Thyroid gland (tissue), 4 donors: Measurements from ENCODE around the gene TBX6. TPM values are rescaled to one million over a fixed set of nuclear protein-coding genes. Genes with fewer than 3 reads are reported as not detected.
A peak's percentile ranks its signal among the peaks of the same experiment; 100 is the strongest.

ENCODE experiments used
- DNase-seq, 2 donors: peaks; one replicate each; pipeline ENCODE4 v3.0.0-alpha.2; 2019
- H3K27ac ChIP-seq, 3 donors: fragments of 200-600 bp; sonication (generic); 1 replicate in 2 of 3; 2 replicates in 1 of 3; pipeline ENCODE4 v1.5.1; 2016 to 2019; ENCODE audit warnings: mild to moderate bottlenecking in 1 of 3, moderate library complexity in 1 of 3
- H3K27me3 ChIP-seq: fragments of 200-600 bp; sonication (generic); one replicate; pipeline ENCODE4 v1.5.1; 2019
- H3K36me3 ChIP-seq, 2 donors: fragments of 200-600 bp; sonication (generic); one replicate each; pipeline ENCODE4 v1.5.1; 2016 to 2019
- H3K4me1 ChIP-seq, 2 donors: fragments of 200-600 bp; sonication (generic); one replicate each; pipeline ENCODE4 v1.5.1; 2017 to 2019
- H3K4me3 ChIP-seq, 3 donors: fragments of 200-600 bp; sonication (generic); replicated peaks in 1 of 3; 1 replicate in 2 of 3; 2 replicates in 1 of 3; pipeline ENCODE4 v1.5.1; 2016; ENCODE audit warnings: mild to moderate bottlenecking in 1 of 3
- H3K9me3 ChIP-seq: fragments of 200-600 bp; sonication (generic); one replicate; pipeline ENCODE4 v1.5.1; 2017
- POLR2A ChIP-seq, 2 donors: fragments of 450-650 bp; IDR thresholded peaks; one replicate each; pipeline ENCODE4 v1.6.1; 2017; ENCODE audit warnings: antibody characterized with exemption in 2 of 2, mild to moderate bottlenecking in 2 of 2, moderate library complexity in 1 of 2
- WGBS, 2 donors: methylation state at CpG; one replicate each; pipeline ENCODE4 v1.1.5; 2017; 5-methylcytosine and 5-hydroxymethylcytosine counted together
- intact Hi-C: fragments of 100-400 bp; cut with DNase I; formaldehyde crosslinking; loops from one replicate; pipeline ENCODE4 v1.15.1; 2023
- total RNA-seq, 4 donors: library from RNA; depleted of rRNA; stranded (reverse); fragments of >200 nt; gene quantifications; one replicate each; pipeline ENCODE4 v1.2.3, GENCODE V29; 2016
- TF ChIP-seq, protein P1 (sequence below), 6 experiments: fragments of 200-600 bp in 3 of 6; fragments of 450-650 bp in 3 of 6; sonication (generic) in 3 of 6; IDR thresholded peaks; one replicate each; pipeline ENCODE4 v1.5.1; 2016 to 2019; ENCODE audit warnings: antibody characterized with exemption in 6 of 6, mild to moderate bottlenecking in 2 of 6, inconsistent platforms in 1 of 6, moderate library complexity in 1 of 6

TBX6 gene
- total RNA-seq, 4 donors from 2014 or later = 1.6 to 3.3 (median 2.4) TPM

DNA sequence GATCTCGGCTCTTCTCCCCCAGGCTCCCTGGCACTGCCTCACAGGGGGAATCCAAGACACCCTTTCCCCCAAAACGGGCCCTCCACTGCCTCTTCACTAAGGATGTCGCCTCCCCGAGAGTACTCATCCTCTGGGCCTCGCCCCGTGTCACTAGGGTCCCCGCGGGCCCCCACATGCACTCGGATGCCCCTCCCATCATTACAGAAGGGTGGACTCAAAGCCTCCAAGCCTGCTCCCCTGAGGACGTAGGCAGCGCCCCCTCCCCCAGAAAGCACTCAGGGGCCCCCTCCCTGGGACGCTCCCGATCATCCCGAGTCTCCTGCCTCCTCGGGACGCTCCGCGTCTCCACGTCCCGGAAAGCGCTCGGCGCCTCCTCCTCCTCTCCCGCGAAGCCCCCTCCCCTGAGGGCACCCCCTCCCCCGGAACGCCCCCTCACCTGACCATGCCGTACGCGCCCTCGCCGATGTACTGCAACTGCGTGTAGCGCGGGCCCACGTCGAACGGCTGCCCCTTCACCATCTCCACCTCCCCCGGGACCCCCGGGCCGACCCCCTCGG lies 31.0 kb upstream of the TBX6 start:
- Histone ChIP-seq H3K9me3 (no peaks in the 10 kb centered on the region), H3K27ac (peak overlapping the region; percentile 30 to 95 (median 91)), H3K36me3 (peaks cover 8 to 9% of the 10 kb centered on the region in 2 donors), H3K27me3 (no peaks in the 10 kb centered on the region), H3K4me3 (peak overlapping the region; percentile 31 to 84 (median 72)), H3K4me1 (peaks cover 16 to 28% of the 10 kb centered on the region in 2 donors)
- DNase-seq = no peak
- intact Hi-C loops = no loop called here
- WGBS, 2 donors = 1 to 9% methylated on average over 9 to 23 of the region's 42 CpGs
- TF ChIP-seq, protein P1, sequence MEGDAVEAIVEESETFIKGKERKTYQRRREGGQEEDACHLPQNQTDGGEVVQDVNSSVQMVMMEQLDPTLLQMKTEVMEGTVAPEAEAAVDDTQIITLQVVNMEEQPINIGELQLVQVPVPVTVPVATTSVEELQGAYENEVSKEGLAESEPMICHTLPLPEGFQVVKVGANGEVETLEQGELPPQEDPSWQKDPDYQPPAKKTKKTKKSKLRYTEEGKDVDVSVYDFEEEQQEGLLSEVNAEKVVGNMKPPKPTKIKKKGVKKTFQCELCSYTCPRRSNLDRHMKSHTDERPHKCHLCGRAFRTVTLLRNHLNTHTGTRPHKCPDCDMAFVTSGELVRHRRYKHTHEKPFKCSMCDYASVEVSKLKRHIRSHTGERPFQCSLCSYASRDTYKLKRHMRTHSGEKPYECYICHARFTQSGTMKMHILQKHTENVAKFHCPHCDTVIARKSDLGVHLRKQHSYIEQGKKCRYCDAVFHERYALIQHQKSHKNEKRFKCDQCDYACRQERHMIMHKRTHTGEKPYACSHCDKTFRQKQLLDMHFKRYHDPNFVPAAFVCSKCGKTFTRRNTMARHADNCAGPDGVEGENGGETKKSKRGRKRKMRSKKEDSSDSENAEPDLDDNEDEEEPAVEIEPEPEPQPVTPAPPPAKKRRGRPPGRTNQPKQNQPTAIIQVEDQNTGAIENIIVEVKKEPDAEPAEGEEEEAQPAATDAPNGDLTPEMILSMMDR (IDR thresholded peaks at IDR 0.05) = no peak
- no peak for TF ChIP-seq POLR2A (IDR thresholded peaks at IDR 0.05)

DNA sequence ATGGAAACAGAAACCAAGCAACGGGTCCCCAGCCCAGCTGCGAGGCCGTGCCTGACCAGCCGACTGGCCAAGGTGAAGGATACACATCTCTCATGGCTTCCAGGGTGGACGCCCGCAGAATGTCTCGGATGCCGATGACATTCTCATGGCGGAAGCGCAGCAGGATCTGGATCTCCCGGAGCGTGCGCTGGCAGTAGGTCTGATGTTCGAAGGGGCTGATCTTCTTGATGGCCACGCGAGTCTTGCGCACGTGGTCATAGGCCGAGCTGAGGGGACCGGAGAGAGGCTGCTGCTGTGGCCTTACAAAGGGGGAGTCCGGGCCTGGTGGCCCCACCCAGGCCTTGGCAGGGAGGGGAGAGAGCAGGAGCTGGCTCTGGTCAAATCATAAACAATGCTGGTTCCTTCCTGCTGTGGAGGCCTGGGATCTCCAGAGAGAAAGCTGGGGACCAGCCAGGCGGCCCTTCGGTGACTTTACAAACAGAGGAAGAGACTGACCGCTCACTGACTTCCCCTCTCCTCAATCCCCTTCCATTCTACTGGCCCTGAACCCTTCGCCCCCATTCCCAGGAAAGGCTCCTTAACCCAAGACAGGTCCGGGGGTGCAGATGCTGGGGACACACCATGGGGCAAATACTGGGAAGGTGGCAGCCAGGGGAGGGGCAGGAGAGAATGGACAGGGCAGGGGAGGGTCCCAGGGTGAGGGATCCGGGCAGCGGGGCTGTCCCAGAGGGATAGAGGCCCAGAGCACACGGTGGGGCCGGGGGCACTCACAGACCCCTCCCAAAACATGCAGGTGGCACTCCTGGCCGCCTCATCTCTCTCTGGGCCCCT lies 30.2 kb upstream of the TBX6 start:
- peak; percentile 52 to 55 for DNase-seq
- H3K4me1 ChIP-seq = peaks cover 16 to 28% of the 10 kb centered on the region in 2 donors
- peak overlapping the region; percentile 30 to 95 (median 91) for H3K27ac ChIP-seq
- intact Hi-C loops = loop anchor here (2.0 kb wide), 1 partner anchor 25 kb away; the partner anchor contains the start of gene YPEL3
- 49 to 52% methylated on average over 9 to 30 of the region's 31 CpGs for WGBS, 2 donors
- peak overlapping the region; percentile 31 to 84 (median 72) for H3K4me3 ChIP-seq
- H3K27me3 ChIP-seq = no peaks in the 10 kb centered on the region
- TF ChIP-seq POLR2A (IDR thresholded peaks at IDR 0.05) = peak in 1 of 2 donors; percentile 18
- TF ChIP-seq, protein P1 (IDR thresholded peaks at IDR 0.05) = no peak
- no peaks in the 10 kb centered on the region for H3K9me3 ChIP-seq
- H3K36me3 ChIP-seq = peaks cover 16% of the 10 kb centered on the region in 2 donors

DNA sequence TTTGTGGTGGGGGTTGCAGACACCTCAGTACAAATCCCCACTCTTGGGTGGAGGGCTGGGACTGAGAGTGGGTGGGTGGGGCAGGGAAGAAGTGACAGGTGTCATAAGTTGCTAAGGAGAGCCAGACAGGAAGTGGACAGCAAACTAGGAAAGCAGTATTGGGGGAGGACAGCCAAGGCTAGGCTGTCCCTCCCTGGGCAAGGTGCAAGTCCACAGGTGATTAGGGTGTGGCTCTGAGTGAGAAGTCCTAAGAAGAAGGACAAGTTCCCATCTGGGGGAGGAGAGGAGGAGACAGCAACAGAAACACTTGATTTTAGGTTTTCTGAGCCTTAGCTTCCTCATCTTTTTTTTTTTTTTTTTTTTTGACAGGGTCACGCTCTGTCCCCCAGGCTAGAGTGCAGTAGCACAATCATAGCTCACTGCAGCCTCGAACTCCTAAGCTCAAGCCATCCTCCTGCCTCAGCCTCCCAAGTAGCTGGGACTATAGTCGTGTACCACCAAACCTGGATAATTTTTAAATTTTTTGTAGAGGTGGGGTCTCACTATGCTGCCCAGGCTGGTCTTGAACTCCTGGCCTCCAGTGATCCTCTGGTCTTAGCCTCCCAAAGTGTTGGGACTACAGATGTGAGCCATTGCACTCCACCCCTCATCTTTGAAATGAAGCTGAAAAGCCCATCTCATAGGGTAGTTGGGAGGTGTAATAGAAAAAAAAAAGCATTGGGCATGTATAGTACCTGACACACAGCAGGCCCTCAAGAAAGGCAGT lies 28.8 kb upstream of the TBX6 start:
- no peak for DNase-seq
- 97 to 100% methylated on average over 3 of the region's 3 CpGs for WGBS, 2 donors
- TF ChIP-seq POLR2A (IDR thresholded peaks at IDR 0.05) = no peak
- TF ChIP-seq, protein P1 (IDR thresholded peaks at IDR 0.05) = no peak
- Histone ChIP-seq H3K27me3 (no peaks in the 10 kb centered on the region), H3K36me3 (peaks cover 26% of the 10 kb centered on the region in 2 donors), H3K27ac (peak overlapping the region in 1 of 3 donors; percentile 95), H3K9me3 (no peaks in the 10 kb centered on the region), H3K4me3 (no peak overlapping the region), H3K4me1 (peaks cover 16 to 28% of the 10 kb centered on the region in 2 donors)
- intact Hi-C loops = loop anchor here (2.0 kb wide), 1 partner anchor 24 kb away; the partner anchor contains the start of gene YPEL3

DNA sequence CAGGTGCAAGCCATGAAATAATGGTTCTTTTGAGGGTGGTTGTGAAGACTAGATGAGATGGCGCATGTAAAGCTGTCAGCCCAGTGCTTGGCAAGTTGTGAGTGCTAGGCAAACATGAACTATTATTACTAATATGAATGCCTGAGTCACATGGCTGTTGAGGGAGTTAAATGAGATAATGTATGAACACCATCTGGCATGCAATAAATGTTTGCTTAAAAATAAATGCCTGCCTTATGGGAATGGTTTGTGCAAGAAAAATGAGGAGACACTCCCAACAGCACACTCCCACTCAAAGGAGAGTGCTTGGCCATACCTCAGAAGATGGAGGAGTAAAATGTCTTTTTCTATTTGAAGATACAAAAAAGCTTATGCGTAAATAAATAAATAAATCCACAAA lies 27.7 kb upstream of the TBX6 start:
- Histone ChIP-seq H3K9me3 (no peaks in the 10 kb centered on the region), H3K36me3 (peaks cover 33 to 34% of the 10 kb centered on the region in 2 donors), H3K27ac (no peak overlapping the region), H3K4me1 (peaks cover 13 to 28% of the 10 kb centered on the region in 2 donors), H3K4me3 (no peak overlapping the region), H3K27me3 (no peaks in the 10 kb centered on the region)
- intact Hi-C loops = no loop called here
- TF ChIP-seq POLR2A (IDR thresholded peaks at IDR 0.05) = no peak
- TF ChIP-seq, protein P1 (IDR thresholded peaks at IDR 0.05) = no peak
- no peak for DNase-seq
- 91 to 96% methylated on average over 2 of the region's 2 CpGs for WGBS, 2 donors
